Stimulated activated CD8-positive, alpha-beta memory T cell treated with anti-CD3 and anti-CD28 coated beads, Interleukin-15, amount 100 ng/mL, for 48 hours (primary cell): ENCODE results near the gene GRK5.

ENCODE experiments used
- DNase-seq, 2 donors: peaks; one replicate each; pipeline ENCODE4 v3.0.0-alpha.2; 2020; ENCODE audit warnings: low read depth in 2 of 2

GRK5 gene

GRCh38 chr10:119443970-119444660, 236.7 kb downstream of the GRK5 start:
- DNase-seq, result no peak

GRCh38 chr10:119444866-119445265, 237.5 kb downstream of the GRK5 start:
- no peak for DNase-seq

- peak; percentile 52 to 63 for DNase-seq
Measured at GRCh38 chr10:119445311-119445934, 238.1 kb downstream of the GRK5 start.

GRCh38 chr10:119445935-119446317, 238.6 kb downstream of the GRK5 start:
- no peak for DNase-seq

GRCh38 chr10:119446441-119447277, 239.3 kb downstream of the GRK5 start:
- no peak for DNase-seq

GRCh38 chr10:119447421-119447820, 240.1 kb downstream of the GRK5 start:
- no peak for DNase-seq

- no peak for DNase-seq
Measured at GRCh38 chr10:119447823-119448546, 240.6 kb downstream of the GRK5 start.

- no peak for DNase-seq
Measured at GRCh38 chr10:119448628-119449584, 241.5 kb downstream of the GRK5 start.

GRCh38 chr10:119449760-119450461, 242.5 kb downstream of the GRK5 start:
- DNase-seq, result no peak

- no peak for DNase-seq
Measured at GRCh38 chr10:119450606-119451299, 243.4 kb downstream of the GRK5 start.

GRCh38 chr10:119451300-119451896, 244.0 kb downstream of the GRK5 start:
- no peak for DNase-seq

- no peak for DNase-seq
Measured at GRCh38 chr10:119452396-119452795, 245.0 kb downstream of the GRK5 start.

- no peak for DNase-seq
Measured at GRCh38 chr10:119453313-119453712, 245.9 kb downstream of the GRK5 start.

- no peak for DNase-seq
Measured at GRCh38 chr10:119454316-119454715, 246.9 kb downstream of the GRK5 start.

- no peak for DNase-seq
Measured at GRCh38 chr10:119454990-119455389, 247.6 kb downstream of the GRK5 start.

GRCh38 chr10:119455609-119456434, 248.5 kb downstream of the GRK5 start:
- DNase-seq, result no peak

- DNase-seq, result no peak
Measured at GRCh38 chr10:119456435-119456810, 249.1 kb downstream of the GRK5 start.
